Stimulated activated CD4-positive, alpha-beta T cell treated with anti-CD3 and anti-CD28 coated beads, Interleukin-4, amount 100 ng/mL, for 4 hours (primary cell): ENCODE data around the gene NR1H3.

Experiments
- DNase-seq, 2 experiments: peaks; one replicate each; pipeline ENCODE4 v3.0.0-alpha.2; 2020

NR1H3 gene

GRCh38 chr11:47244448-47245350 lies 13.1 kb upstream of the NR1H3 start:
- no peak for DNase-seq

DNA sequence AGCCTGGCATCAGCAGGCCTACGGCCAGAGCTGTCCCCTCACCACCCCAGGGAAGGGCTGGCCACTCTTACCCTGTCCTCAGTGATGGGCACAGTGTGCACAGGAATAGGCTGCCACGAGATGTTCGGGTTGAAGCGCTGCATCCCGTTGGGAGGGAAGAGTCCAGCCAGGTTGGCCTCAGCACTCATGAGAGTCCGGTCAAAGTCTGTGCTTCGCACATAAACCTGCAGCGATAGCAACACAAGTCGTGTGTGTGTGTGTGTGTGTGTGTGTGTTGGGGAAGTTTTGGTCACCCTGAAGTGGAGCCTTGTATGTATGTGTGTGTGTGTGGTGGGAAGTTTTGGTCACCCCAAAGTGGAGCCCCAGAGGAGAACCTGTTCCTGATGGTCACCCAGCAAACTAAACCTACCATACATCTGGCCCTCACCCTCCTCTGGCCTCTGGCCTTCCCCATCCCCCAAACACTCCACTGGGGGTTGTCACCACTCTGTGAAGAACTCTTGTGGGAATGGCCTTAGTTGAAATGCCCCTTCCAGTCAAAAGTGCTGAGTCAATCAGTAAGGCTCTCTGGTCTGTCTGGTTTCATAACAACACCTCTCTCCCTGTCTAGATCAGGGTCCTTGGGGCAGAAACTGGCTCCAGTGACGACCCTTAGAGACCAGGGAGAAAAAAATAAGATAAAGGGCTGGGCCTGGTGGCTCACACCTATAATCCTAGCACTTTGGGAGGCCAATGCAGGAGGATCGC lies 12.0 kb upstream of the NR1H3 start:
- DNase-seq, result no peak

DNA sequence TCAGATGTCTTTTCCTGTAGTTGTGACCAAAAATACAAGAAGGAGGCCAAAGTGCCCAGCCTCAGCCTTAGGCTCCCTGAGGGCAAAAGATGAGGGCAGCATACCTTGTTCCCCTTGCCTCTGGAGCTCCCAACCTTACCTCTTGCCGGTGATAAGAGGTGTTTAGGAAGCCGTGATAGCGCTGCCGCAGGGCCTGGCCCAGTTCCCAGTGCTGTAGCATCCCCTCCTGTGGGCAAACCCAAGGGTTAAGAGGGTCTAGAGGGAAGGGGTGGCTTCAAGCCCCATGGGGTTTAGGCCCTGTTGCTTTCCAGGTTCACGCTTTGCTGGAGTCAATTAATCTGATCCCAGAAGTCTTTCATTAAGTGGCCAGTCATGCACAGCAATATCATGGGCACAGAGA lies 10.3 kb upstream of the NR1H3 start:
- no peak for DNase-seq

DNA sequence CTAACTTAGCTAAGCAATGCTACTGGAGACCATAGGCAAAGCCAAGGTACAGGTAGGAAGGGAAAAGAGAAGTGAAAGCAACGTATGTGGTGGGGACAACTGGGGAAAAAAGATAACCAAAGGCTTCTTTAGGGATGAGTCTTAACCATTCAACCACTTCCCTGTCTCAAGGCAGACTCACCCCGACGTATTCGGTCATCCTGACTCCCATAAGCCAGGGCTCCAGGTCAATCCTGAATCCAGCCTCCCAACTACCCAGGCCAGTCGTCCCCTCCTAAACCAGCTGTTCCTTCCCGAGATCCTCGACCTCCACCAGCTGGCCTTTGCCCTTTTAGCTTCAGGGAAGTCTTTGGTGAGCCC lies 9.5 kb upstream of the NR1H3 start:
- no peak for DNase-seq

- DNase-seq, result peak; percentile 78 to 84
These were observed 9.0 kb upstream of the NR1H3 start, which contains the start of gene ACP2 for GRCh38 chr11:47248664-47249377. TSS of gene ACP2 (minus strand) at chr11:47248814. CDS start at chr11:47248789, 25 bp downstream.

DNA sequence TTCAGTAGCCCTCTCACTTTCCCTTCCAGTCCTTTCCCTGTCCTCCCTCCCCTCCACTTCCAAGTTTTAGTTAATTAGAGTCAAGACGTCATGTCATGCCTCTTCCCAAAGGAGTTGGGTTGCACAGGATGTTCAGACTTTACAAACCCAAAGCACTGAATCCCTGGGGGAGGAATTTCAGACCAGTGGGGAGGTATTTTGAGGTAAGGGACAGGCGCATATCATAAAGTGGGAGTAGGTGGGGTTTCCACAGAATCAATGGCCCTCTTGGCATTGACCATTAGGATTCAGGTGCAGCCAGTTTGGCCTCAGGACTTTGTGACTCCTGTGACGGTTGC lies 8.4 kb upstream of the NR1H3 start:
- DNase-seq, result no peak

- DNase-seq, result no peak
These were observed 6.0 kb upstream of the NR1H3 start for GRCh38 chr11:47251751-47252150.

- no peak for DNase-seq
These were observed 4.1 kb upstream of the NR1H3 start for GRCh38 chr11:47253660-47254059.

DNA sequence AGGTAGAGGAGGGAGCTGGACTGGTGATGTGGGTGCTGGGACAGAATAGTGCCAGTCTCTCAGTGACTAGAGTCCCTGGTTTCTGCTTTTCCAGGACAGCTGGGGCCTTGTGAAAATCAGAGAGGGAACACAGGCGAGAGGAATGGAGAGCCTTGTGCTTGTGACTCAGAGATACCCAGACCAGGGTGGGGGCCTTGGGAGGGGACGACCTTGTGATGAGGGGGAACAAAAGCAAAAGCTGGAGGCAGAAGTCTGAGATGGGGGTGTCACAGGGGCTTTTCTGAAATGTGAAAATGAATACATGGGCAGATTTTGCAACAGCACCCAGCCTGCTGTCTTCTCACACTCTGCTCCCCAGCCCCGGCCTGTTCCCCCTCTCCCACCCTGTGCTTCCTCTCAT lies 3.4 kb upstream of the NR1H3 start:
- no peak for DNase-seq

DNA sequence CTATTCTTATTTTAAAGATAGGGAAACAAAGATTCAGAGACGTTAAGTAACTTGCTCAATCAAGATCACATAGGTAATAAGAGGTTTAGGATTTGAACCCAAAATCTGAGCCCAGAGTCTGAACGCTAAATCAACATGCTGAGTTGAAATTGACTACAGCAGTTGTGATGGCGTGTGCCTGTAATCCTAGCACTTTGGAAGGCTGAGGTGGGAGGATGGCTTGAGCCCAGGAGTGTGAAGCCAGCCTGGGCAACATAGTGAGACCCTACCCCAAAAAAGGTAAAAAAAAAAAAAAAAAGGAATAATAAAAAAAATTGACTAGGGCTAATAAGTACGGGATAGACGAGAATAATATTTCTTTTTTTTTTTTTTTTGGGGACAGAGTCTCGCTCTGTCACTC lies 1.4 kb upstream of the NR1H3 start:
- DNase-seq, result no peak

DNA sequence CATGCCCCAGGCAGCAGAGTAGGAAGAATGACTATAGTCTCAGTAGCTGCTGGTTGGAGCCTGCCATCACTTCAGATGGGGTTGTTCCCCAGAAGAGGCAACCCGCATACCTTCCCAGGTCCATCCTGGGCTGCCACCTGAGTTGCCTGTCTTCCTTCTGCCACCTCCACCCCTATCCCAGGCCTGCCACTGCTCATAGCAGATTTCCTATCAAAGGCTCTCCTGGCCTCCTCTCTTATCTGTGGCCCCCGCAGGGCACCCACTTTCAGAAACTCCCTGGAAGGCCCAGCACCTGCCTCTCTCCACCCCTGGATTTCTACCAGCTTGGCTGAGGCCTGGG lies 649 bp upstream of the NR1H3 start:
- DNase-seq, result no peak

DNA sequence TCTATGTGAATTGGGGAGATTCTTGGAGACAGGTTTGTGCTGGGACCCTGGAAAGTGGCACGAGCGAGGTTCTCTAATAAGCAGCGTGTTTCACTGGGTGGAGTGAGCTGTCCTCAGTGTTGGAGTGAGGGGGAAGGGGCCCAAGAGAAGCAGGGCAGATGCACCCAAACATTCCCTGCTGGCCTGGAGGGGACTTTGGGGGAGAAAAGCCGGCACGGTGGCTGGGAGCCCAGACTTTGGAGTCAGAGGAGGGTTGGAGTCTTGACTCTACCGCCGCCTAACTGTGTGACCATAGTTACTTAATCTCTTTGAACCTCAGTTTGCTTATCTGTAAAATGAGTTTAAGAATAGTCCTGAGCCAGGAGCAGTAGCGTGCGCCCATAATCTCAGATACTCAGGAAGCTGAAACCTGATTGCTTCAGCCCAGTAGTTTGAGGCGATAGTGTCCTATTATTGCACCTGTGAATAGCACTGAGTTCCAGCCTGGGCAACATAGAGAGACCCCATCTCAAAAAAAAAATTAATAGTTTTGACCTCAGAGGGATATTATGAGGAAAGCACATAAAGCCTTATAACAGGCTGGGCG lies 614 bp downstream of the NR1H3 start:
- DNase-seq, result no peak

DNA sequence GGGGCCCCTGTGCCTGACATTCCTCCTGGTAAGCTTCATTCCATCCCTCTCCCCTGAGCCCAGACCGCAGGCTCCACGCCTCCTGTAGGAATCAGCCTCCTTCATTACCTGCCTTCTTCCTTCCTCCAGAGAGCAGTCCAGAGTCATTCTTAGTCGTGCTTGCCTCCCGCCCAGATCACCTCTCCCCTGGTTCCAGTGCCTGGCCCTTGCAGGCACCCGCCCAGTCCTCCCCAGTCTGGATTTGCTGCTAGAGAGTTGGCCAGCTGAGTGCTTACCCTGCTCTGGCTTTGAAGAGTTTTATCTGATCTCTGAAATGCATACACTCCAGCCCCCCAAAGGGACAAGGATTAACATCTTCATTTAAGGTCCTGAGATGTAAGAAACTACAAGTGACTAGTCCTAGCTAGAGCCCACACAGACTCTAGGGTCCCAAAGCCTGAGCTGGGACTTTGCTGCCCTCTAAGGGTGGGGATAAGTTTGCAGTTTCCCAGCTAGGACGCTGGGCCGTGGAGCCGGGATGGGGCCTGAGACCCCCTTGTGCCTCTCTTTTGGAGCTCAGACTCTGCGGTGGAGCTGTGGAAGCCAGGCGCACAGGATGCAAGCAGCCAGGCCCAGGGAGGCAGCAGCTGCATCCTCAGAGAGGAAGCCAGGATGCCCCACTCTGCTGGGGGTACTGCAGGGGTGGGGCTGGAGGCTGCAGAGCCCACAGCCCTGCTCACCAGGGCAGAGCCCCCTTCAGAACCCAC lies 1.6 kb downstream of the NR1H3 start:
- DNase-seq, result peak; percentile 35 to 40

DNA sequence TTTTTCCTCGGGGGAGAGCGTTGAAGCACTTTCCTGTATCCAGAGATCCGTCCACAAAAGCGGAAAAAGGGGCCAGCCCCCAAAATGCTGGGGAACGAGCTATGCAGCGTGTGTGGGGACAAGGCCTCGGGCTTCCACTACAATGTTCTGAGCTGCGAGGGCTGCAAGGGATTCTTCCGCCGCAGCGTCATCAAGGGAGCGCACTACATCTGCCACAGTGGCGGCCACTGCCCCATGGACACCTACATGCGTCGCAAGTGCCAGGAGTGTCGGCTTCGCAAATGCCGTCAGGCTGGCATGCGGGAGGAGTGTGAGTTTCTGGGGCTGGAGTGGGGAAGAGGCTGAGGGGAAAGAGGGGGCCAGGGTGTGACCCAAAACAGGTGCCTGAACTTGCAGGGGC lies 2.6 kb downstream of the NR1H3 start:
- DNase-seq, result no peak

- no peak for DNase-seq
These were observed 3.5 kb downstream of the NR1H3 start for GRCh38 chr11:47261291-47261800.

DNA sequence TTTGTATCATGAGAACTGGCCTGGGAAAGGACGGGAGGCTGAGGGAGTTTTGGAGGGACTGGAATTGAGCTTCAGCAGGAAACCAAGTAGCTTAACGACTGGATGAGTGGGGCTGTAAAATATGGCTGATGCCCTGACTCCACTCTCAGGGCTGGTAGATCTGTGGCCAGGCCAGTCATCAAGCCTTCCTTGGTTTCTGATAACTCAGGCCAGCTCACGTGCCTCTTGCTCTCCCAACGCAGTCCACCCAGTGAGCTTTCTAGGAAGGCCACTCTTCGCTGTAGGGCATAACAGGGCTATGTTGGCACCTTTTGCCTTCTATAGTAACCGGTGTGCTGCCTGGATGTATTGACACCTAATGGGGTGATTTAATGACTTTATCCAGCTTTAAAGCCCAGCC lies 6.3 kb downstream of the NR1H3 start:
- DNase-seq, result no peak

GRCh38 chr11:47264521-47264920 lies 6.7 kb downstream of the NR1H3 start:
- no peak for DNase-seq

DNA sequence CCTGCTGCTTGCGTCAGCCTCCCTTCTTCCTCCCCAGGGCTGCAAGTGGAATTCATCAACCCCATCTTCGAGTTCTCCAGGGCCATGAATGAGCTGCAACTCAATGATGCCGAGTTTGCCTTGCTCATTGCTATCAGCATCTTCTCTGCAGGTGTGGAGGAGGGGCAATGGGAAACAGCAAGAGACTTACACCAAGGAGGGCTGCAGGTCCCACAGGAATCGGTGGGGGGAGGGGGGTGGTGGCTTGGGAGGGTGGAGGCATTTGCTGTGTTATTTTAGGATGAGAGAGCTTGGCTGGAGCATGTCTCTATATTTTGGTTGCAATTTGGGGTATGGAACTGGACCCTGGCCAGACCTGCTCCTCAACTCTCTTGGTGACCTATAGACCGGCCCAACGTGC lies 10.1 kb downstream of the NR1H3 start:
- no peak for DNase-seq

DNA sequence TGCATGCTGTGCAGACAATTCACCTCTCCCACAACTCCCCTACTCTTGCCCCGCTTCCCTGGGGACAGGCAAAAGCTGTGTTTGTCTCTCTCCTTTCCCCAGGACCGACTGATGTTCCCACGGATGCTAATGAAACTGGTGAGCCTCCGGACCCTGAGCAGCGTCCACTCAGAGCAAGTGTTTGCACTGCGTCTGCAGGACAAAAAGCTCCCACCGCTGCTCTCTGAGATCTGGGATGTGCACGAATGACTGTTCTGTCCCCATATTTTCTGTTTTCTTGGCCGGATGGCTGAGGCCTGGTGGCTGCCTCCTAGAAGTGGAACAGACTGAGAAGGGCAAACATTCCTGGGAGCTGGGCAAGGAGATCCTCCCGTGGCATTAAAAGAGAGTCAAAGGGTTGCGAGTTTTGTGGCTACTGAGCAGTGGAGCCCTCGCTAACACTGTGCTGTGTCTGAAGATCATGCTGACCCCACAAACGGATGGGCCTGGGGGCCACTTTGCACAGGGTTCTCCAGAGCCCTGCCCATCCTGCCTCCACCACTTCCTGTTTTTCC lies 10.7 kb downstream of the NR1H3 start:
- no peak for DNase-seq

GRCh38 chr11:47269002-47269828 lies 11.4 kb downstream of the NR1H3 start:
- DNase-seq, result peak; percentile 83 to 86

DNA sequence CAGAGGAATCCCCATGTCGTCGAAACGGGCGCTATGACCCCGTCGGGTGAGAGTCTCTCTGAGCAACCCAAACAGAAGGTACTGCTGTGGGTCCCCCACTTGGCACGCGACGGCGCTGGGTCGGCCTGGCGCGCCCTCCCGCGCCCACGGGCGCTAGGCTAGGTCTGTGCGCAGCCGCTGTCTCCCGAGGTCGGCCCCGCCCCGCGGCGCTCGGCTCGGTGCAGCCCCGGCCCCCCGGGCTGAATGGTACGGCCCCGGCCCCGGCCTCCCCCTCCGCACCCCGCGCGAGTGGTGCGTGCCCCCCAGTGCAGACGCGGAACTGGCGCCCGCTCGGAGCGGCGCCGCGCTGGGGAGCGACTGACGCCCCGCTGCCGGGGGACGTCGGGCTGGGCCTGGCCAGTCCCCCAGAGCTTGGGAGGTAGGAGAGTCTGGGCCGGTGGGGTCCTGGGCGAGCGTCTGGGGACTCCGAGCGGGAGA lies 12.1 kb downstream of the NR1H3 start, which contains the start of gene MADD:
Gene MADD (plus strand): TSS at position 305 of the 477 bp plus-strand sequence.
- DNase-seq, result peak; percentile 92
